SK-N-SH treated with all-trans-retinoic acid at 6 μM for 48 hours (cell line): ENCODE measurements around the gene MED9.

Experiments used
- TF ChIP-seq, protein P1 (sequence below): fragments of 250-450 bp; sonication (Bioruptor Pico); IDR thresholded peaks from 2 replicates; pipeline ENCODE4 v1.5.1; 2020; ENCODE audit warnings: low read depth, mild to moderate bottlenecking, moderate library complexity
- TF ChIP-seq, protein P2 (sequence below): fragments of 250-450 bp; sonication (Bioruptor Pico); IDR thresholded peaks from 2 replicates; pipeline ENCODE4 v1.8.0; 2020; ENCODE audit warnings: mild to moderate bottlenecking, moderate library complexity, borderline replicate concordance

DNA sequence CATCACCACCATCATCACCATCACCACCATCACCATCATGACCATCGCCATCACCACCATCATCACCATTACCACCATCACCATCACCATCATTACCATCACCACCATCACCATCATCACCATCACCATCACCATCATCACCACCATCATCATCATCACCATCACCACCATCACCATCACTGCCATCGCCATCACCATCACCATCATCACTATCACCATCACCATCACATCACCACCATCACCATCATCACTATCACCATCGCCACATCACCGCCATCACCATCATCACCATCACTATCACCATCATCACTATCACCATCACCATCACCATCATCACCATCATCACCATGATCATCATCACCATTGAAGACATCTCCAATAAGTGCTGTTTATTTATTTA, 16.8 kb upstream of the MED9 start:
- TF ChIP-seq, protein P1, sequence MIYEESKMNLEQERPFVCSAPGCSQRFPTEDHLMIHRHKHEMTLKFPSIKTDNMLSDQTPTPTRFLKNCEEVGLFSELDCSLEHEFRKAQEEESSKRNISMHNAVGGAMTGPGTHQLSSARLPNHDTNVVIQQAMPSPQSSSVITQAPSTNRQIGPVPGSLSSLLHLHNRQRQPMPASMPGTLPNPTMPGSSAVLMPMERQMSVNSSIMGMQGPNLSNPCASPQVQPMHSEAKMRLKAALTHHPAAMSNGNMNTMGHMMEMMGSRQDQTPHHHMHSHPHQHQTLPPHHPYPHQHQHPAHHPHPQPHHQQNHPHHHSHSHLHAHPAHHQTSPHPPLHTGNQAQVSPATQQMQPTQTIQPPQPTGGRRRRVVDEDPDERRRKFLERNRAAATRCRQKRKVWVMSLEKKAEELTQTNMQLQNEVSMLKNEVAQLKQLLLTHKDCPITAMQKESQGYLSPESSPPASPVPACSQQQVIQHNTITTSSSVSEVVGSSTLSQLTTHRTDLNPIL (CRISPR knock-in tag), result no peak
- TF ChIP-seq, protein P2, sequence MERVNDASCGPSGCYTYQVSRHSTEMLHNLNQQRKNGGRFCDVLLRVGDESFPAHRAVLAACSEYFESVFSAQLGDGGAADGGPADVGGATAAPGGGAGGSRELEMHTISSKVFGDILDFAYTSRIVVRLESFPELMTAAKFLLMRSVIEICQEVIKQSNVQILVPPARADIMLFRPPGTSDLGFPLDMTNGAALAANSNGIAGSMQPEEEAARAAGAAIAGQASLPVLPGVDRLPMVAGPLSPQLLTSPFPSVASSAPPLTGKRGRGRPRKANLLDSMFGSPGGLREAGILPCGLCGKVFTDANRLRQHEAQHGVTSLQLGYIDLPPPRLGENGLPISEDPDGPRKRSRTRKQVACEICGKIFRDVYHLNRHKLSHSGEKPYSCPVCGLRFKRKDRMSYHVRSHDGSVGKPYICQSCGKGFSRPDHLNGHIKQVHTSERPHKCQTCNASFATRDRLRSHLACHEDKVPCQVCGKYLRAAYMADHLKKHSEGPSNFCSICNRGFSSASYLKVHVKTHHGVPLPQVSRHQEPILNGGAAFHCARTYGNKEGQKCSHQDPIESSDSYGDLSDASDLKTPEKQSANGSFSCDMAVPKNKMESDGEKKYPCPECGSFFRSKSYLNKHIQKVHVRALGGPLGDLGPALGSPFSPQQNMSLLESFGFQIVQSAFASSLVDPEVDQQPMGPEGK (CRISPR knock-in tag), result no peak
